ENCODE results near the gene PGAP1.

The PGAP1 gene

GRCh38 chr2:196884368-196884767 is 42.1 kb downstream of the PGAP1 start:
- TF ChIP-seq, protein P1, sequence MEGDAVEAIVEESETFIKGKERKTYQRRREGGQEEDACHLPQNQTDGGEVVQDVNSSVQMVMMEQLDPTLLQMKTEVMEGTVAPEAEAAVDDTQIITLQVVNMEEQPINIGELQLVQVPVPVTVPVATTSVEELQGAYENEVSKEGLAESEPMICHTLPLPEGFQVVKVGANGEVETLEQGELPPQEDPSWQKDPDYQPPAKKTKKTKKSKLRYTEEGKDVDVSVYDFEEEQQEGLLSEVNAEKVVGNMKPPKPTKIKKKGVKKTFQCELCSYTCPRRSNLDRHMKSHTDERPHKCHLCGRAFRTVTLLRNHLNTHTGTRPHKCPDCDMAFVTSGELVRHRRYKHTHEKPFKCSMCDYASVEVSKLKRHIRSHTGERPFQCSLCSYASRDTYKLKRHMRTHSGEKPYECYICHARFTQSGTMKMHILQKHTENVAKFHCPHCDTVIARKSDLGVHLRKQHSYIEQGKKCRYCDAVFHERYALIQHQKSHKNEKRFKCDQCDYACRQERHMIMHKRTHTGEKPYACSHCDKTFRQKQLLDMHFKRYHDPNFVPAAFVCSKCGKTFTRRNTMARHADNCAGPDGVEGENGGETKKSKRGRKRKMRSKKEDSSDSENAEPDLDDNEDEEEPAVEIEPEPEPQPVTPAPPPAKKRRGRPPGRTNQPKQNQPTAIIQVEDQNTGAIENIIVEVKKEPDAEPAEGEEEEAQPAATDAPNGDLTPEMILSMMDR (IDR thresholded peaks at IDR 0.05; ENCODE audit: low read depth, low read length): no peak
- DNase-seq (ENCODE audit: low read depth in 2 of 2): no peak
- H3K4me3 ChIP-seq (replicated peaks in 1 of 2; ENCODE audit: low read depth in 2 of 2, low read length in 2 of 2): no peak overlapping the region

- H3K4me3 ChIP-seq (replicated peaks in 1 of 2; ENCODE audit: low read depth in 2 of 2, low read length in 2 of 2): no peak overlapping the region
- TF ChIP-seq, protein P1 (IDR thresholded peaks at IDR 0.05; ENCODE audit: low read depth, low read length): no peak
- no peak for DNase-seq (ENCODE audit: low read depth in 2 of 2)
Observed at GRCh38 chr2:196876364-196876763, 50.1 kb downstream of the PGAP1 start.

DNA sequence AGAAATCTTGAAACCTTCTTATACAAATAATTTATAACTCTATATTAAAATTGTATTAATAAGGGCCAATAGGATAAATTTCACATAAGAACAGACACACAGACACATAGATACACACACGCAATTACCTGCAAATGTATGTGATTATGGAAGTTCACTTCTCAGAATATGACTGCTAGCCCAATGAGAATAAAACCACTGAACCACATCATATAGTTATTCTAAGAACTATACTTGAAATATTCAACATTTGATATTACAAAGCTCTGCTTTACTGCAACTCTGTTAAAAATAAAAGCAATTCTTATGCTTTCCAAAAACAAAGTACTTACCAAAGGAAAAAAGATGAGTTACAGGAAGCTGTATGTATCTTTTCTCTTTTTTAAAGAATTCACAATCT is 51.1 kb downstream of the PGAP1 start:
- TF ChIP-seq, protein P1 (IDR thresholded peaks at IDR 0.05; ENCODE audit: low read depth, low read length): no peak
- no peak overlapping the region for H3K4me3 ChIP-seq (replicated peaks in 1 of 2; ENCODE audit: low read depth in 2 of 2, low read length in 2 of 2)
- no peak for DNase-seq (ENCODE audit: low read depth in 2 of 2)

DNA sequence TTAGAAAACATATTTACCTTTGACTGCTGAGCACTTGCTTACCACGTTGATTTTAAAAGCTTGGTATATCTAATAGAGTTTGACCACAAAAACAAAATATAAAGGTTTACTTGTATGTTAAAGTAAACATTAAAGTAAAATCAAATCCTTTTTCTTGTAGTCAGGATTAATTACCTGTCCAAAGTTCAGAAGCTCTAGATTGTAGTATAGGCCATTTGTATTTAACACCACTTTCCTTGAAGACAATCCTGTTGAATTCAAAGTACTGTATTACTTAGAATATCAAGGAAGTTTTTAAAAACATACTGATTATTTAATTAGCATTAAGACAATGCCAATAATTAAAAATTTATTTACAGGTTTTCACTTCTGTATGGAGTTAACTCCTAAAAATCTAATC is 53.0 kb downstream of the PGAP1 start:
- no peak overlapping the region for H3K4me3 ChIP-seq (replicated peaks in 1 of 2; ENCODE audit: low read depth in 2 of 2, low read length in 2 of 2)
- no peak for DNase-seq (ENCODE audit: low read depth in 2 of 2)
- TF ChIP-seq, protein P1 (IDR thresholded peaks at IDR 0.05; ENCODE audit: low read depth, low read length): no peak

DNA sequence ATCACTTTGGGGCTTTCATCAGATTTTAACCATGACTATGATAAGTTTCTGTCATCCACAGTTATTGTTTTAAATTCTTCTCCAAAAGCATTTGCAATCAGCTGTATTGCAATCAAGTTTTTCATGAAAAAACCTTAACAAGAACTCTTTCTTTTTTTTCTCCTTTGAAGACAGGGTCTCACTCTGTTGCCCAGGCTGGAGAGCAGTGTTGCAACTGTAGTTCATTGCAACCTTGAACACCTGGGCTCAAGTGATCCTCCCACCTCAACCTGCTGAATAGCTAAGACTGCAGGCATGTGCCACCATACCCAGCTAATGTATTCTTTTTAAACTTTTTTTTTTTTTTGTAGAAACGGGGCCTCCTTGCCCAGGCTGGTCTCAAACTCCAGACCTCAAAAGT is 71.9 kb downstream of the PGAP1 start:
- TF ChIP-seq, protein P1 (IDR thresholded peaks at IDR 0.05; ENCODE audit: low read depth, low read length): no peak
- H3K4me3 ChIP-seq (replicated peaks in 1 of 2; ENCODE audit: low read depth in 2 of 2, low read length in 2 of 2): no peak overlapping the region
- no peak for DNase-seq (ENCODE audit: low read depth in 2 of 2)

- TF ChIP-seq, protein P1 (IDR thresholded peaks at IDR 0.05; ENCODE audit: low read depth, low read length): no peak
- DNase-seq (ENCODE audit: low read depth in 2 of 2): no peak
- no peak overlapping the region for H3K4me3 ChIP-seq (replicated peaks in 1 of 2; ENCODE audit: low read depth in 2 of 2, low read length in 2 of 2)
Observed at GRCh38 chr2:196853301-196854087, 73.0 kb downstream of the PGAP1 start.

GRCh38 chr2:196851088-196851487 is 75.4 kb downstream of the PGAP1 start:
- DNase-seq (ENCODE audit: low read depth in 2 of 2): peak in 1 of 2 donors; percentile 12
- TF ChIP-seq, protein P1 (IDR thresholded peaks at IDR 0.05; ENCODE audit: low read depth, low read length): no peak

More at GRCh38 chr2:196851088-196851487, 75.4 kb downstream of the PGAP1 start:
- H3K4me3 ChIP-seq (replicated peaks in 1 of 2; ENCODE audit: low read depth in 2 of 2, low read length in 2 of 2): no peak overlapping the region
